Measurements from ENCODE around the gene CIDEB. TPM values are rescaled to one million over a fixed set of nuclear protein-coding genes. Genes with fewer than 3 reads are reported as not detected.

CIDEB gene
- total RNA-seq, 1 experiment from 2014 or later = not detected

GRCh38 chr14:24347134-24347533 is 39.4 kb upstream of the CIDEB start:
- H2AFZ ChIP-seq (ENCODE audit: low read length) = peak overlapping the region; percentile 23
- Mint-ChIP-seq H3K36me3 (ENCODE audit: insufficient read depth in 1 of 3, low read depth in 3 of 3) (no peaks in the 10 kb centered on the region), H3K4me3 (no peak overlapping the region), H3K27ac (peak overlapping the region in 1 of 3 experiments; percentile 43; a peak in 2 of 7 replicates), H3K4me1 (peaks cover 0 to 6% of the 10 kb centered on the region in 2 experiments; a peak in 2 of 4 replicates), H3K9me3 (no peaks in the 10 kb centered on the region), H3K27me3 (ENCODE audit: low read depth) (peaks cover 85% of the 10 kb centered on the region)
- H3K27me3 ChIP-seq (ENCODE audit: insufficient read depth, low read length) = no peaks in the 10 kb centered on the region; the same call in 1 of the 2 replicates
- H3K23me2 ChIP-seq (ENCODE audit: insufficient read length, low read depth, low read length, poor library complexity, severe bottlenecking) = no peaks in the 10 kb centered on the region
- no peak for DNase-seq
- H3K79me1 ChIP-seq (ENCODE audit: insufficient read depth, low read depth, low read length, poor library complexity, severe bottlenecking) = no peaks in the 10 kb centered on the region
- H3K4ac ChIP-seq (ENCODE audit: low read depth, low read length) = no peak overlapping the region; the same call in 1 of the 2 replicates
- no peak overlapping the region for H2BK120ac ChIP-seq (ENCODE audit: low read depth, low read length, poor library complexity, severe bottlenecking)
- no peak overlapping the region for H4K8ac ChIP-seq (replicated peaks; ENCODE audit: insufficient read length, low read depth, low read length)
- H3K4me2 ChIP-seq (ENCODE audit: insufficient read depth, insufficient read length, low read length) = no peak overlapping the region
- no peak for TF ChIP-seq CTCF (conservative IDR thresholded peaks at IDR 0.05)
- no peak overlapping the region for H3K23ac ChIP-seq (ENCODE audit: insufficient read length, low read depth, low read length)
- no peaks in the 10 kb centered on the region for H3K79me2 ChIP-seq (ENCODE audit: insufficient read depth, low read length)
- no peak overlapping the region for H2BK15ac ChIP-seq (ENCODE audit: low read depth, low read length)
- H3K56ac ChIP-seq (ENCODE audit: insufficient read length, low read depth, low read length) = no peak overlapping the region
- H3K9me3 ChIP-seq (ENCODE audit: control insufficient read depth, low read depth, low read length) = no peaks in the 10 kb centered on the region
- WGBS (ENCODE audit: extremely low coverage, insufficient read length, low lambda C conversion rate) = no CpG with 5 or more reads among the region's 1 CpG
- no peak overlapping the region for H2BK5ac ChIP-seq (ENCODE audit: insufficient read length, low read length)
- no peak overlapping the region for H3K27ac ChIP-seq (ENCODE audit: insufficient read length, low read depth, low read length)
- H2BK12ac ChIP-seq (ENCODE audit: insufficient read length, low read depth, low read length) = no peak overlapping the region
- H3K14ac ChIP-seq (ENCODE audit: insufficient read depth, low read length) = no peak overlapping the region; the same call in 1 of the 2 replicates
- no peak overlapping the region for H3T11ph ChIP-seq (ENCODE audit: low read length)
- no peak overlapping the region for H4K91ac ChIP-seq (ENCODE audit: insufficient read length, low read depth, low read length)
- H4K20me1 ChIP-seq (ENCODE audit: control insufficient read depth, insufficient read depth, insufficient read length) = no peaks in the 10 kb centered on the region
- no peak overlapping the region for H2AK5ac ChIP-seq (ENCODE audit: insufficient read length, low read length)
- H3K18ac ChIP-seq (ENCODE audit: insufficient read length, low read depth, low read length) = no peak overlapping the region
- no peak overlapping the region for H2BK20ac ChIP-seq (ENCODE audit: low read depth, low read length, poor library complexity, severe bottlenecking)
- no peak overlapping the region for H3K9ac ChIP-seq (ENCODE audit: extremely low read depth, insufficient read length, low read length)
- no peak overlapping the region for H4K5ac ChIP-seq (ENCODE audit: insufficient read length, low read depth, low read length)
- H3K4me1 ChIP-seq (ENCODE audit: insufficient read depth, low read length) = no peaks in the 10 kb centered on the region
